HepG2 (cell line): ENCODE measurements around the gene FHIT. TPM values are rescaled to one million over a fixed set of nuclear protein-coding genes. Genes with fewer than 3 reads are reported as not detected.

ENCODE experiments used
- ATAC-seq: fragments of 200-7000 bp; cut with Tn5 transposase; 3 replicates; pipeline ENCODE4 v1.9.1; 2020; ENCODE audit warnings: mild to moderate bottlenecking, moderate library complexity
- BruUV-seq: library from RNA; stranded (reverse); fragments of 400-500 nt; replicated peaks from 2 replicates; lab custom pipeline; 2021; lab: Mats Ljungman, UMichigan
- CTCF ChIA-PET: fragments of 300-600 bp; formaldehyde crosslinking; extraction: SDS; loops from one replicate; lab custom pipeline; 2021; ENCODE audit warnings: low total read pairs, inconsistent platforms, low intra/inter-chr PET ratio; lab: Yijun Ruan, JAX
- POLR2A ChIA-PET: fragments of 350-600 bp; sonication (Branson Sonifier 250); formaldehyde crosslinking; loops from one replicate; lab custom pipeline; 2020; ENCODE audit warnings: antibody characterized with exemption, inconsistent platforms; lab: Yijun Ruan, JAX
- DNase-seq: peaks from one replicate; pipeline ENCODE4 v3.0.0-alpha.2; 2015; ENCODE audit warnings: low spot score
- FAIRE-seq: peaks from 3 replicates; lab custom pipeline; 2011; peaks lifted over from hg19 to GRCh38; lab: Jason Lieb, UNC
- H2AFZ ChIP-seq: one replicate; pipeline ENCODE4 v1.6.1; 2011; ENCODE audit warnings: low read length, inconsistent platforms
- H3K27ac ChIP-seq: fragments of 300-600 bp; 3 replicates; pipeline ENCODE4 v1.8.0; 2011; ENCODE audit warnings: mixed run types, mild to moderate bottlenecking, mixed read lengths, low read length, inconsistent platforms; ENCODE audit not compliant: insufficient read depth; ENCODE audit errors: extremely low read length
- H3K27me3 ChIP-seq, 2 experiments: fragments of 200-600 bp in 1 of 2; 2 replicates in 1 of 2; 3 replicates in 1 of 2; pipeline versions ENCODE4 v1.6.0 to v1.8.0; 2011; ENCODE audit warnings: low read length in 2 of 2, mild to moderate bottlenecking in 2 of 2, moderate library complexity in 2 of 2, inconsistent platforms in 1 of 2; ENCODE audit not compliant: insufficient read depth in 2 of 2, control insufficient read depth in 1 of 2
- H3K36me3 ChIP-seq, 2 experiments: fragments of 200-600 bp in 1 of 2; replicated peaks in 1 of 2; 2 replicates in 1 of 2; 3 replicates in 1 of 2; pipeline versions ENCODE4 v1.5.1 to v1.8.0; 2011; ENCODE audit warnings: low read length in 2 of 2, inconsistent platforms in 1 of 2; ENCODE audit not compliant: insufficient read depth in 2 of 2, control insufficient read depth in 1 of 2
- H3K4me1 ChIP-seq: 2 replicates; pipeline ENCODE4 v1.5.1; 2012; ENCODE audit warnings: low read length, inconsistent platforms; ENCODE audit not compliant: insufficient read depth
- H3K4me2 ChIP-seq: 2 replicates; pipeline ENCODE4 v1.6.0; 2011; ENCODE audit warnings: low read depth, low read length, inconsistent platforms
- H3K4me3 ChIP-seq, 3 experiments: fragments of 200-600 bp in 1 of 3; sonication (generic), shearing (Covaris generic) in 1 of 3; replicated peaks in 1 of 3; 2 replicates each; pipeline ENCODE4 v1.5.1; 2011 to 2016; ENCODE audit warnings: low read length in 3 of 3, inconsistent platforms in 2 of 3, low read depth in 2 of 3, mild to moderate bottlenecking in 2 of 3, control low read depth in 1 of 3, mixed read lengths in 1 of 3; ENCODE audit not compliant: insufficient read depth in 1 of 3
- H3K79me2 ChIP-seq: one replicate; pipeline ENCODE4 v1.6.1; 2011; ENCODE audit warnings: low read length, inconsistent platforms; ENCODE audit not compliant: insufficient read depth
- H3K9ac ChIP-seq: 2 replicates; pipeline ENCODE4 v1.6.0; 2011; ENCODE audit warnings: mild to moderate bottlenecking, low read depth, low read length, inconsistent platforms; ENCODE audit not compliant: insufficient read depth
- H3K9me3 ChIP-seq: 2 replicates; pipeline ENCODE4 v1.5.1; 2012; ENCODE audit warnings: mild to moderate bottlenecking, low read length
- H4K20me1 ChIP-seq: 2 replicates; pipeline ENCODE4 v1.6.0; 2011; ENCODE audit warnings: inconsistent platforms, mild to moderate bottlenecking, low read length, moderate library complexity; ENCODE audit not compliant: insufficient read depth
- FOSL2 ChIP-seq: sonication (generic); formaldehyde crosslinking; IDR thresholded peaks from 2 replicates; pipeline ENCODE4 v1.4.0; 2020; ENCODE audit warnings: missing genetic modification reagents
- JUND ChIP-seq: sonication (generic); formaldehyde crosslinking; IDR thresholded peaks from 2 replicates; pipeline ENCODE4 v1.8.0; 2022; ENCODE audit warnings: mild to moderate bottlenecking, missing genetic modification reagents
- MAF1 ChIP-seq: sonication (generic); formaldehyde crosslinking; IDR thresholded peaks from 2 replicates; pipeline ENCODE4 v1.5.0; 2020; ENCODE audit warnings: missing genetic modification reagents, borderline replicate concordance
- NCOR1 ChIP-seq: fragments of 200-600 bp; sonication (generic); IDR thresholded peaks from 2 replicates; pipeline ENCODE4 v1.7.0; 2017; ENCODE audit warnings: antibody characterized with exemption, low read length, borderline replicate concordance
- NONO ChIP-seq, 2 experiments: fragments of 450-650 bp in 1 of 2; sonication (generic) in 1 of 2; formaldehyde crosslinking in 1 of 2; IDR thresholded peaks in 1 of 2; conservative IDR thresholded peaks in 1 of 2; 2 replicates each; pipeline versions ENCODE4 v1.6.1 to v1.8.0; 2017 to 2022; ENCODE audit warnings: mild to moderate bottlenecking in 1 of 2, missing genetic modification reagents in 1 of 2, moderate library complexity in 1 of 2
- PITX1 ChIP-seq: sonication (generic); formaldehyde crosslinking; IDR thresholded peaks from 2 replicates; pipeline ENCODE4 v1.5.1; 2020; ENCODE audit warnings: mild to moderate bottlenecking, missing genetic modification reagents
- RBAK ChIP-seq: sonication (generic); formaldehyde crosslinking; IDR thresholded peaks from 2 replicates; pipeline ENCODE4 v1.5.1; 2020; ENCODE audit warnings: mild to moderate bottlenecking, missing genetic modification reagents
- RORA ChIP-seq: sonication (generic); formaldehyde crosslinking; IDR thresholded peaks from 2 replicates; pipeline ENCODE4 v1.5.0; 2020; ENCODE audit warnings: mild to moderate bottlenecking, missing genetic modification reagents, moderate library complexity
- SAP130 ChIP-seq: IDR thresholded peaks from 2 replicates; pipeline ENCODE4 v1.6.1; 2016; ENCODE audit warnings: low read depth
- SIN3A ChIP-seq: IDR thresholded peaks from 2 replicates; pipeline ENCODE4 v1.6.1; 2011; ENCODE audit warnings: low read depth, mild to moderate bottlenecking, control low read depth, low read length, borderline replicate concordance
- SMAD1 ChIP-seq: sonication (generic); formaldehyde crosslinking; IDR thresholded peaks from 2 replicates; pipeline ENCODE4 v1.4.0; 2020; ENCODE audit warnings: missing genetic modification reagents, low read depth, mild to moderate bottlenecking, borderline replicate concordance
- SMAD3 ChIP-seq: sonication (generic); formaldehyde crosslinking; IDR thresholded peaks from 2 replicates; pipeline ENCODE4 v1.4.0; 2020; ENCODE audit warnings: missing genetic modification reagents
- THAP11 ChIP-seq: IDR thresholded peaks from 2 replicates; pipeline ENCODE4 v1.6.1; 2016; ENCODE audit warnings: missing biosample characterization, missing genetic modification reagents
- ZNF468 ChIP-seq: sonication (generic); formaldehyde crosslinking; IDR thresholded peaks from 2 replicates; pipeline ENCODE4 v1.8.0; 2022; ENCODE audit warnings: mild to moderate bottlenecking, moderate library complexity, missing genetic modification reagents
- ZNF720 ChIP-seq: sonication (generic); formaldehyde crosslinking; IDR thresholded peaks from 2 replicates; pipeline ENCODE4 v1.4.0; 2020; ENCODE audit warnings: missing genetic modification reagents
- WGBS: methylation state at CpG from one replicate; pipeline ENCODE4 v1.1.6; 2017; ENCODE audit warnings: low lambda C conversion rate; 5-methylcytosine and 5-hydroxymethylcytosine counted together
- in situ Hi-C: cut with HindIII; loops from 2 replicates; pipeline ENCODE4 v1.10.0; 2017; ENCODE audit warnings: low pct_unique_long_range_greater_than_20kb; ENCODE audit not compliant: extremely low pct_ligation_motif_present
- intact Hi-C: fragments of 100-400 bp; cut with micrococcal nuclease; formaldehyde crosslinking; loops from one replicate; pipeline ENCODE4 v1.10.0; 2022; ENCODE audit not compliant: unreplicated experiment
- polyA plus RNA-seq, 8 experiments: library from polyadenylated mRNA; depleted of rRNA in 3 of 8; stranded (reverse) in 7 of 8; unstranded in 1 of 8; fragments of >200 nt; fragmentation: Illumina TruSeq in 4 of 8; extraction: Trizol in 4 of 8; gene quantifications; 2 replicates each; pipeline versions ENCODE4 v1.2.1 to v1.2.3, GENCODE V29; 2011 to 2016; ENCODE audit warnings: low read depth in 4 of 8, missing spikeins in 1 of 8, mixed read lengths in 1 of 8; ENCODE audit not compliant: insufficient read depth in 1 of 8
- total RNA-seq, 5 experiments: library from RNA; depleted of rRNA; stranded (reverse); fragments of >200 nt; fragmentation: Illumina TruSeq; extraction: Trizol; gene quantifications; 2 replicates each; pipeline ENCODE4 v1.2.3, GENCODE V29; 2016; ENCODE audit warnings: low read depth in 1 of 5
- TF ChIP-seq, protein P1 (sequence below): IDR thresholded peaks from 2 replicates; pipeline ENCODE4 v1.6.1; 2016
- TF ChIP-seq, protein P2 (sequence below): IDR thresholded peaks from 2 replicates; pipeline ENCODE4 v1.6.1; 2016; ENCODE audit warnings: missing genetic modification reagents, missing compliant biosample characterization
- TF ChIP-seq, protein P3 (sequence below): sonication (generic); formaldehyde crosslinking; IDR thresholded peaks from 2 replicates; pipeline ENCODE4 v1.5.0; 2020; ENCODE audit warnings: missing genetic modification reagents
- TF ChIP-seq, protein P4 (sequence below): sonication (generic); formaldehyde crosslinking; IDR thresholded peaks from 2 replicates; pipeline ENCODE4 v1.8.1; 2023; ENCODE audit warnings: missing genetic modification reagents, mild to moderate bottlenecking, borderline replicate concordance

The FHIT gene
- total and polyA plus RNA-seq, 2 of the 13 experiments (the other 11 are each of a cell fraction or from before 2014, with no cell fraction given), result 4.0 to 4.6 TPM

DNA sequence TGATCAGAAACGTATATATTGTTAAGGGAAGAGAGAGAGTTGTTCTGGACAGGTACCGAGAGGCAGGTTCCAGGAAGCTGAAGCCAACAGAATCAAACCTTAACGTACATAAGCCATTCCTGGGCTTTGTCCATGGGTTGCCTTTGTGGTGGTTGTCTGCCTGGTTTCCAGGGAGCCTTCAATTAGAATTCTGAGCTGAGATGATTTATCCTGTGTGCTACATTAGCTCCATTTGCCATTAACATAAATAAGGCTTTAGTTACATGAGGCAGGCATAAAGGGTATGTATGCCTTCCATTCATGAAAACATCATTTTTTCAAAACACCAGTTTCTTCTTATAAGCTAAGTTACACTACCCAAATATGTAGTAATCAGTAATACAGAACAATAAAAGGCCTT, 1472.0 kb downstream of the FHIT start:
- POLR2A ChIA-PET, result no interaction called here
- WGBS, result 21% methylated on average over 3 of the region's 3 CpGs
- CTCF ChIA-PET, result no interaction called here

More for the DNA sequence above, 1472.0 kb downstream of the FHIT start:
- no TSS peak for BruUV-seq
- TF ChIP-seq ZNF468 (CRISPR knock-in tag), result no peak
- no peak for TF ChIP-seq NCOR1
- no peak for TF ChIP-seq THAP11 (CRISPR knock-in tag)
- no peak for TF ChIP-seq FOSL2 (CRISPR knock-in tag)
- TF ChIP-seq, protein P1, sequence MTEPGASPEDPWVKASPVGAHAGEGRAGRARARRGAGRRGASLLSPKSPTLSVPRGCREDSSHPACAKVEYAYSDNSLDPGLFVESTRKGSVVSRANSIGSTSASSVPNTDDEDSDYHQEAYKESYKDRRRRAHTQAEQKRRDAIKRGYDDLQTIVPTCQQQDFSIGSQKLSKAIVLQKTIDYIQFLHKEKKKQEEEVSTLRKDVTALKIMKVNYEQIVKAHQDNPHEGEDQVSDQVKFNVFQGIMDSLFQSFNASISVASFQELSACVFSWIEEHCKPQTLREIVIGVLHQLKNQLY (CRISPR knock-in tag), result no peak
- no peak for TF ChIP-seq SAP130 (CRISPR knock-in tag)
- TF ChIP-seq, protein P2, sequence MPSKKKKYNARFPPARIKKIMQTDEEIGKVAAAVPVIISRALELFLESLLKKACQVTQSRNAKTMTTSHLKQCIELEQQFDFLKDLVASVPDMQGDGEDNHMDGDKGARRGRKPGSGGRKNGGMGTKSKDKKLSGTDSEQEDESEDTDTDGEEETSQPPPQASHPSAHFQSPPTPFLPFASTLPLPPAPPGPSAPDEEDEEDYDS (CRISPR knock-in tag), result no peak
- TF ChIP-seq MAF1, result no peak
- no peak for TF ChIP-seq RBAK (CRISPR knock-in tag)
- TF ChIP-seq NONO (IDR thresholded peaks at IDR 0.05), result no peak
- TF ChIP-seq NONO (CRISPR knock-in tag; conservative IDR thresholded peaks at IDR 0.05), result no peak
- no peak for TF ChIP-seq RORA (CRISPR knock-in tag)
- TF ChIP-seq, protein P3, sequence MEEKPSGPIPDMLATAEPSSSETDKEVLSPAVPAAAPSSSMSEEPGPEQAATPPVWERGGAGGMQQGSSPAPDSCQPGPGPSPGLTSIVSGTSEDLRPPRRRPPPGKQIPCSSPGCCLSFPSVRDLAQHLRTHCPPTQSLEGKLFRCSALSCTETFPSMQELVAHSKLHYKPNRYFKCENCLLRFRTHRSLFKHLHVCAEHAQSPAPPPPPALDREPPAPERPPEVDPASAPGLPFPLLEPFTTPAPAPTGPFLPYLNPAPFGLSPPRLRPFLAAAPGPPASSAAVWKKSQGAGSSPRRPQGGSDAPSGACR (CRISPR knock-in tag), result no peak
- TF ChIP-seq JUND, result no peak
- no peak for TF ChIP-seq SIN3A
- TF ChIP-seq, protein P4, sequence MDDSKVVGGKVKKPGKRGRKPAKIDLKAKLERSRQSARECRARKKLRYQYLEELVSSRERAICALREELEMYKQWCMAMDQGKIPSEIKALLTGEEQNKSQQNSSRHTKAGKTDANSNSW (CRISPR knock-in tag), result no peak
- no peak for TF ChIP-seq PITX1 (CRISPR knock-in tag)
- TF ChIP-seq SMAD1 (CRISPR knock-in tag), result no peak
- TF ChIP-seq SMAD3, result no peak
- no peak for TF ChIP-seq ZNF720 (CRISPR knock-in tag)
- Histone ChIP-seq H3K9me3 (no peaks in the 10 kb centered on the region), H3K27ac (no peak overlapping the region), H2AFZ (no peak overlapping the region), H3K27me3 (no peaks in the 10 kb centered on the region), H3K36me3 (no peaks in the 10 kb centered on the region), H3K79me2 (no peaks in the 10 kb centered on the region), H3K4me2 (no peak overlapping the region), H3K4me3 (no peak overlapping the region), H3K4me1 (no peaks in the 10 kb centered on the region), H4K20me1 (no peaks in the 10 kb centered on the region), H3K9ac (no peak overlapping the region)
- no peak for ATAC-seq
- intact Hi-C loops, result no loop called here
- no peak for FAIRE-seq
- in situ Hi-C loops, result no loop called here
- DNase-seq, result no peak
